A549 (cell line): ENCODE data around the gene PCK1. TPM values are rescaled to one million over a fixed set of nuclear protein-coding genes. Genes with fewer than 3 reads are reported as not detected.

ENCODE experiments used
- ATAC-seq, 2 experiments: fragments of 200-7000 bp in 1 of 2; fragments of >200 bp in 1 of 2; cut with Nextera tagmentation in 1 of 2; cut with Tn5 transposase in 1 of 2; 3 replicates each; pipeline versions ENCODE4 v1.8.0 to v1.9.1; 2018 to 2020; ENCODE audit warnings: mild to moderate bottlenecking in 1 of 2, moderate library complexity in 1 of 2
- CTCF ChIA-PET: fragments of 300-600 bp; sonication (Branson Sonifier 250); formaldehyde crosslinking; extraction: SDS; loops from one replicate; lab custom pipeline; 2021; ENCODE audit warnings: antibody characterized with exemption, inconsistent platforms; lab: Yijun Ruan, JAX
- POLR2A ChIA-PET: fragments of 350-600 bp; formaldehyde crosslinking; extraction: SDS; loops from one replicate; lab custom pipeline; 2021; ENCODE audit warnings: antibody characterized with exemption, inconsistent platforms; lab: Yijun Ruan, JAX
- DNase-seq, 2 experiments: peaks; one replicate each; pipeline versions ENCODE4 v3.0.0 to v3.0.0-alpha.2; 2011 to 2016; ENCODE audit warnings: low read depth in 1 of 2, low spot score in 1 of 2
- FAIRE-seq: peaks from 2 replicates; lab custom pipeline; 2011; peaks lifted over from hg19 to GRCh38; lab: Jason Lieb, UNC
- H3K27ac ChIP-seq, 2 experiments: fragments of >200 bp; sonication (Bioruptor Twin); formaldehyde crosslinking; 3 replicates each; pipeline ENCODE4 v1.5.1; 2016 to 2017
- H3K4me1 ChIP-seq: fragments of >200 bp; sonication (Bioruptor Twin); formaldehyde crosslinking; 3 replicates; pipeline ENCODE4 v1.6.1; 2016
- H3K4me2 ChIP-seq: fragments of >200 bp; sonication (Bioruptor Twin); formaldehyde crosslinking; 3 replicates; pipeline ENCODE4 v1.6.1; 2016
- H3K4me3 ChIP-seq: fragments of >200 bp; sonication (Bioruptor Twin); formaldehyde crosslinking; 3 replicates; pipeline ENCODE4 v1.5.1; 2016
- H3K9me3 ChIP-seq: fragments of >200 bp; sonication (Bioruptor Twin); formaldehyde crosslinking; 3 replicates; pipeline ENCODE4 v1.6.1; 2016
- CBX2 ChIP-seq: fragments of 200-600 bp; sonication (generic); IDR thresholded peaks from 2 replicates; pipeline ENCODE4 v1.6.1; 2016; ENCODE audit warnings: low read depth, mild to moderate bottlenecking, borderline replicate concordance
- CBX8 ChIP-seq: fragments of 200-600 bp; sonication (generic); IDR thresholded peaks from 2 replicates; pipeline ENCODE4 v1.6.1; 2016
- ELK1 ChIP-seq: fragments of 150-350 bp; IDR thresholded peaks from 2 replicates; pipeline ENCODE4 v1.6.1; 2014; ENCODE audit warnings: low read depth, mild to moderate bottlenecking, low read length
- FOSB ChIP-seq: fragments of 250-450 bp; sonication (Bioruptor Pico); IDR thresholded peaks from 2 replicates; pipeline ENCODE4 v1.5.0; 2020; ENCODE audit warnings: mild to moderate bottlenecking, moderate library complexity
- HOXA7 ChIP-seq: fragments of 250-450 bp; sonication (Bioruptor Pico); IDR thresholded peaks from 2 replicates; pipeline ENCODE4 v1.5.0; 2020; ENCODE audit warnings: mild to moderate bottlenecking, moderate library complexity
- HOXB13 ChIP-seq: fragments of 250-450 bp; sonication (Bioruptor Pico); IDR thresholded peaks from 2 replicates; pipeline ENCODE4 v1.5.0; 2020; ENCODE audit warnings: low read depth, mild to moderate bottlenecking, moderate library complexity
- JUNB ChIP-seq: fragments of >200 bp; sonication (Bioruptor Twin); formaldehyde crosslinking; IDR thresholded peaks from 2 replicates; pipeline ENCODE4 v1.6.1; 2016
- KDM1A ChIP-seq: fragments of 200-600 bp; sonication (generic); IDR thresholded peaks from 2 replicates; pipeline ENCODE4 v1.6.1; 2016; ENCODE audit warnings: low read depth, mild to moderate bottlenecking
- KDM5A ChIP-seq: fragments of 200-600 bp; sonication (generic); IDR thresholded peaks from 2 replicates; pipeline ENCODE4 v1.6.1; 2016; ENCODE audit warnings: antibody characterized with exemption, mild to moderate bottlenecking
- MYC ChIP-seq: IDR thresholded peaks from 2 replicates; pipeline ENCODE4 v1.6.1; 2012; ENCODE audit warnings: mild to moderate bottlenecking, inconsistent platforms, low read length, improper control_type of control experiment, borderline replicate concordance
- POLR2A ChIP-seq: IDR thresholded peaks from 2 replicates; pipeline ENCODE4 v1.6.1; 2012; ENCODE audit warnings: mild to moderate bottlenecking, low read length
- POLR2AphosphoS2 ChIP-seq: conservative IDR thresholded peaks from 2 replicates; pipeline ENCODE4 v1.6.1; 2012; ENCODE audit warnings: low read length, improper control_type of control experiment, inconsistent platforms
- RAD21 ChIP-seq, 2 experiments: fragments of >200 bp in 1 of 2; sonication (Bioruptor Twin) in 1 of 2; formaldehyde crosslinking in 1 of 2; IDR thresholded peaks in 1 of 2; conservative IDR thresholded peaks in 1 of 2; 2 replicates in 1 of 2; 3 replicates in 1 of 2; pipeline ENCODE4 v1.6.1; 2012 to 2018; ENCODE audit warnings: inconsistent platforms in 1 of 2
- RARB ChIP-seq: fragments of 250-450 bp; sonication (Bioruptor Pico); IDR thresholded peaks from 2 replicates; pipeline ENCODE4 v1.8.0; 2021; ENCODE audit warnings: mild to moderate bottlenecking, moderate library complexity
- REST ChIP-seq: fragments of 200-600 bp; sonication (generic); IDR thresholded peaks from 2 replicates; pipeline ENCODE4 v1.6.1; 2016; ENCODE audit warnings: antibody characterized with exemption, mild to moderate bottlenecking, moderate library complexity
- RFX5 ChIP-seq: fragments of 450-650 bp; IDR thresholded peaks from 2 replicates; pipeline ENCODE4 v1.7.1; 2014; ENCODE audit warnings: antibody characterized with exemption, mild to moderate bottlenecking, moderate library complexity
- RNF2 ChIP-seq: fragments of 200-600 bp; sonication (generic); IDR thresholded peaks from 2 replicates; pipeline ENCODE4 v1.6.1; 2016; ENCODE audit warnings: low read depth, mild to moderate bottlenecking, antibody characterized with exemption, moderate library complexity, borderline replicate concordance
- SREBF2 ChIP-seq: fragments of 450-650 bp; IDR thresholded peaks from 2 replicates; pipeline ENCODE4 v1.6.1; 2014; ENCODE audit warnings: mild to moderate bottlenecking, moderate library complexity
- TFCP2L1 ChIP-seq: fragments of 250-450 bp; sonication (Bioruptor Pico); IDR thresholded peaks from 2 replicates; pipeline ENCODE4 v1.5.0; 2021; ENCODE audit warnings: mild to moderate bottlenecking
- ZC3H11A ChIP-seq: fragments of 450-650 bp; IDR thresholded peaks from 2 replicates; pipeline ENCODE4 v1.6.1; 2014; ENCODE audit warnings: antibody characterized with exemption, mild to moderate bottlenecking
- ZNF302 ChIP-seq: fragments of 250-450 bp; sonication (Bioruptor Pico); IDR thresholded peaks from 2 replicates; pipeline ENCODE4 v1.9.0; 2021; ENCODE audit warnings: inconsistent platforms, mild to moderate bottlenecking, moderate library complexity
- WGBS: methylation state at CpG from one replicate; pipeline ENCODE4 v1.1.6; 2017; ENCODE audit errors: missing lambda C conversion rate; 5-methylcytosine and 5-hydroxymethylcytosine counted together
- polyA plus RNA-seq, 4 experiments: library from polyadenylated mRNA; depleted of rRNA in 3 of 4; stranded (reverse); fragments of >200 nt; fragmentation: RNase III in 1 of 4; extraction: RNeasy Plus Mini Kit Qiagen cat#74134 plus additional on column Dnase treatment in 1 of 4; gene quantifications; 2 replicates in 3 of 4; 3 replicates in 1 of 4; pipeline ENCODE4 v1.2.3, GENCODE V29; 2011 to 2017
- TF ChIP-seq, protein P1 (sequence below): fragments of >200 bp; sonication (Bioruptor Twin); formaldehyde crosslinking; IDR thresholded peaks from 2 replicates; pipeline ENCODE4 v1.6.1; 2016

PCK1 gene
- polyA plus RNA-seq, 2 of the 4 experiments (the other 2 are of a cell fraction), result 0.04 to 0.12 TPM

DNA sequence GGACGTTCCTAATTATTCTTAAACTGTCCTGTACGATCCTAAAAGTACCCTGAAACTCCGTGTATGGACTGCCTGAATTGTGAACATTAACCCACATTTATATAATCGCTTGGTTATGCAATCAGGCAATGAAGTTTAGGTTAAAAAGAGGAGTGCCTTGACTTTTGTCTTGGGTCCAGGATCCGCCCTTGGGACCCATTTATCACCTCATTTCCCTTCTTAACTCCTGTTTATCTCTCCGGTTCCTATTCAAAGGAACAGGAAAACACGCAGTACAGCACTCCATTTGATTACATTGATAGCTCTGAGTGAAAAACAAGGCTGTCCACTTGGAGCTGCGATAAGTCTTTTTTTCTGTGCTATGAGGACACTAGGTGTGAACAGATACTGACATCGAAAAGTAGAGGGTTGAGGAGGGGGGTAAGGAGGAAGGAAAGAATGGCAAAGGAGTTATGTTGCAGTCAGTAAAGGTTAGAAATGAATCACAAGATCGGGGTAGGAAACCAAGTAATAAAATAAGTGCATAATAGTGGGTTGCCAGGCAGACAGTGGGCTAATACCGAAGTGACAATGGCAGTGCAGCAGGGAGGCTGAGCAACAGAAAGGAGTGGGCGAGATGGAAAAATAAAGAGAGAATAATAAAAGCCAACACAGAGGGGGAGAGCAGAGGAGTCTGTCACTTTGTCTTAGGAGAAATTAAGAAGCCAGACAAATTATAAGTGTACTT, 15.9 kb upstream of the PCK1 start:
- CTCF ChIA-PET, result interaction anchor here (1.2 to 1.5 kb wide), 2 partner anchors 37 kb away, joined by 3 to 5 read pairs; no protein-coding TSS in a partner anchor
- Histone ChIP-seq H3K9me3 (no peaks in the 10 kb centered on the region), H3K4me2 (no peak overlapping the region), H3K4me3 (no peak overlapping the region), H3K27ac (no peak overlapping the region; a peak in 1 of 6 replicates), H3K4me1 (peaks cover 15% of the 10 kb centered on the region)
- WGBS, result 36% methylated on average over 12 of the region's 12 CpGs
- DNase-seq (no peak), ATAC-seq (no peak), FAIRE-seq (no peak)
- no peak for TF ChIP-seq KDM1A
- TF ChIP-seq HOXB13 (CRISPR knock-in tag), result no peak
- TF ChIP-seq ZNF302 (CRISPR knock-in tag), result no peak
- TF ChIP-seq CBX8, result no peak
- no peak for TF ChIP-seq RAD21 (conservative IDR thresholded peaks at IDR 0.05 in 1 of 2, IDR thresholded peaks at IDR 0.05 in 1 of 2)
- TF ChIP-seq RARB (CRISPR knock-in tag), result no peak
- no peak for TF ChIP-seq ZC3H11A
- TF ChIP-seq POLR2AphosphoS2, result no peak
- TF ChIP-seq RNF2, result no peak
- TF ChIP-seq SREBF2, result no peak
- TF ChIP-seq CBX2, result no peak
- no peak for TF ChIP-seq ELK1
- no peak for TF ChIP-seq TFCP2L1
- no peak for TF ChIP-seq REST
- no peak for TF ChIP-seq JUNB
- TF ChIP-seq, protein P1, sequence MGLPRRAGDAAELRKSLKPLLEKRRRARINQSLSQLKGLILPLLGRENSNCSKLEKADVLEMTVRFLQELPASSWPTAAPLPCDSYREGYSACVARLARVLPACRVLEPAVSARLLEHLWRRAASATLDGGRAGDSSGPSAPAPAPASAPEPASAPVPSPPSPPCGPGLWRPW, result no peak
- POLR2A ChIA-PET, result no interaction called here

DNA sequence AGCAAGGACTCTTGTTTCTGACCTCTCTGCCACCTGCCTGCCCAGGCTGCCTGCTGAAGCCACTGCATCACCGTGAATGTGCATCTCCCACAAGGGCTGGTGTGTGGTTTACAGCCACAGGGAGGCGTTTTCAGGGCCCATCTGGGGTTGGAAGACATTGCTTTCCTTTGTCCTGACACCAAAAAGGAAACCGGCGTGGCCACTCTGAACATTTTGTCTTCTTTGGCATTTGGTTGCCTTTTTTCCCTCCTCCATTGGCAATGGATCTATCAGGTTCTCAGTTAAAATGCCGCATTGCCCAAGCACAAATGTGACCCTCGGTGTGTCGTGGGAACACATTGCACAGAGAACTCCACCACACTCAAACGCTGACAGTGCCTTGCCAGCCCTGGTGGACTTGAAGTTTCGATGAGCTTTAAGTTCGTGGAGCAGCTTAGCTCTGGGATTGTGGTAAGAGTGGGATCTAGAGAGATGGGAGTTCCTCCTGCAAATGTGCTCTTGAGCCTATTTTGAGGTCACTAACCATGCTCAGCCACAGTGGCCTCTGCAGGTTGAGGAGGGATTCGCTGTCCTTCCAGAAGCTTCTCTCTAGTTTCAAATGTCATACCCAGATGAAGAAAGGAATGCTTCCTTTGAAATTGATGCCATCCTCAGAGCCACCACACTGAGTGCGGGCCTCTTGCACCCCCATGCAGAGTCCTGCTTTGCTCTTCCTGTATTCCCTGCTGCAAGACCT, 14.8 kb upstream of the PCK1 start:
- CTCF ChIA-PET, result interaction anchor here (1.0 to 1.2 kb wide), 2 partner anchors 32 to 36 kb away, joined by 3 to 4 read pairs; no protein-coding TSS in a partner anchor
- FAIRE-seq, result no peak
- Histone ChIP-seq H3K9me3 (no peaks in the 10 kb centered on the region), H3K27ac (no peak overlapping the region; a peak in 1 of 6 replicates)
- DNase-seq, result no peak
- ATAC-seq, result 0 out of 6 replicates have a peak, but pooled peaks of 1 of the 2 experiments have one; percentile 33
- WGBS, result 69% methylated on average over 12 of the region's 12 CpGs
- TF ChIP-seq ZC3H11A (no peak), POLR2A (no peak), SREBF2 (no peak), HOXA7 (CRISPR knock-in tag) (no peak), RFX5 (no peak), ZNF302 (CRISPR knock-in tag) (no peak), FOSB (CRISPR knock-in tag) (no peak), KDM5A (no peak), MYC (no peak)
- TF ChIP-seq, all 56 proteins: peak for 0
- no peak overlapping the region for H3K4me2 ChIP-seq
- peaks cover 15% of the 10 kb centered on the region for H3K4me1 ChIP-seq
- no peak overlapping the region for H3K4me3 ChIP-seq
- POLR2A ChIA-PET, result no interaction called here
